ENCODE results near the gene CCNC.

- no peak for TF ChIP-seq CTCF (IDR thresholded peaks at IDR 0.05; ENCODE audit: insufficient read depth, low read depth, low read length)
- TF ChIP-seq EZH2 (IDR thresholded peaks at IDR 0.05; ENCODE audit: insufficient read depth, low read length) = no peak
Measured at GRCh38 chr6:99611148-99611547, 42.7 kb upstream of the CCNC start.

All from astrocyte (in vitro differentiated cells and primary cell).